H1 (cell line): ENCODE data around the gene RAD9B. TPM values are rescaled to one million over a fixed set of nuclear protein-coding genes. Genes with fewer than 3 reads are reported as not detected.
"Not testable (repeated sequence)": the region's sequence is repeated elsewhere in the genome, so short reads cannot be mapped to it uniquely, and the experiment has no call there.

Source experiments
- CTCF ChIA-PET: fragments of 300-600 bp; sonication (Branson Sonifier 250); formaldehyde crosslinking; loops from one replicate; lab custom pipeline; 2021; ENCODE audit not compliant: partially characterized antibody; lab: Charles Lee
- POLR2A ChIA-PET: fragments of 300-600 bp; sonication (Branson Sonifier 250); formaldehyde crosslinking; loops from one replicate; lab custom pipeline; 2021; ENCODE audit warnings: inconsistent platforms; ENCODE audit not compliant: partially characterized antibody; lab: Charles Lee
- DNase-seq, 2 experiments: peaks; one replicate each; pipeline versions ENCODE4 v3.0.0 to v3.0.0-alpha.2; 2010 to 2022; ENCODE audit warnings: low spot score in 2 of 2, low read depth in 1 of 2, mixed read lengths in 1 of 2
- FAIRE-seq: peaks from 2 replicates; lab custom pipeline; 2011; peaks lifted over from hg19 to GRCh38; lab: Jason Lieb, UNC
- H2AFZ ChIP-seq: 2 replicates; pipeline ENCODE4 v1.8.1; 2012; ENCODE audit warnings: low read length, inconsistent platforms
- H2AK5ac ChIP-seq: 2 replicates; pipeline ENCODE4 v1.6.1; 2013; ENCODE audit warnings: low read depth, low read length
- H2BK120ac ChIP-seq: replicated peaks from 2 replicates; pipeline ENCODE3; 2013; ENCODE audit warnings: low read depth, low read length, inconsistent platforms
- H2BK12ac ChIP-seq: 2 replicates; pipeline ENCODE4 v1.6.1; 2013; ENCODE audit warnings: low read depth, low read length
- H2BK15ac ChIP-seq: 2 replicates; pipeline ENCODE4 v1.6.1; 2013; ENCODE audit warnings: low read length
- H2BK20ac ChIP-seq: 2 replicates; pipeline ENCODE4 v1.6.1; 2013; ENCODE audit warnings: low read length
- H2BK5ac ChIP-seq: 2 replicates; pipeline ENCODE4 v1.6.1; 2013; ENCODE audit warnings: low read depth, low read length
- H3K14ac ChIP-seq: 2 replicates; pipeline ENCODE4 v1.6.1; 2013; ENCODE audit warnings: inconsistent platforms; ENCODE audit not compliant: insufficient read length
- H3K18ac ChIP-seq: 2 replicates; pipeline ENCODE4 v1.6.1; 2013; ENCODE audit warnings: low read length; ENCODE audit errors: extremely low read depth
- H3K23ac ChIP-seq: 2 replicates; pipeline ENCODE4 v1.6.1; 2013; ENCODE audit warnings: inconsistent platforms; ENCODE audit not compliant: insufficient read length
- H3K23me2 ChIP-seq: 2 replicates; pipeline ENCODE4 v1.6.1; 2013; ENCODE audit warnings: low read depth, low read length
- H3K27ac ChIP-seq: 2 replicates; pipeline ENCODE4 v1.6.1; 2011; ENCODE audit warnings: low read depth, low read length, inconsistent platforms
- H3K27me3 ChIP-seq, 4 experiments: replicated peaks in 1 of 4; 1 replicate in 1 of 4; 2 replicates in 3 of 4; pipeline versions ENCODE4 v1.6.1 to v1.8.1; 2011 to 2013; ENCODE audit warnings: low read length in 3 of 4, mild to moderate bottlenecking in 3 of 4, inconsistent platforms in 2 of 4, mixed read lengths in 2 of 4, moderate library complexity in 1 of 4; ENCODE audit not compliant: control insufficient read depth in 3 of 4, insufficient read depth in 3 of 4; ENCODE audit errors: extremely low read depth in 1 of 4
- H3K36me3 ChIP-seq, 4 experiments: 2 replicates each; pipeline versions ENCODE4 v1.6.1 to v1.8.1; 2011 to 2013; ENCODE audit warnings: mild to moderate bottlenecking in 4 of 4, low read length in 3 of 4, moderate library complexity in 2 of 4, control low read depth in 1 of 4, inconsistent platforms in 1 of 4; ENCODE audit not compliant: insufficient read depth in 4 of 4, control insufficient read depth in 2 of 4
- H3K4ac ChIP-seq: replicated peaks from 2 replicates; pipeline ENCODE3; 2013; ENCODE audit warnings: low read length, low read depth, mixed read lengths, inconsistent platforms; ENCODE audit not compliant: insufficient read length
- H3K4me1 ChIP-seq, 4 experiments: replicated peaks in 1 of 4; 1 replicate in 1 of 4; 2 replicates in 3 of 4; pipeline versions ENCODE4 v1.6.1 to v1.8.1; 2011 to 2013; ENCODE audit warnings: low read length in 3 of 4, inconsistent platforms in 2 of 4, mixed read lengths in 1 of 4; ENCODE audit not compliant: insufficient read depth in 4 of 4, control insufficient read depth in 3 of 4
- H3K4me2 ChIP-seq, 2 experiments: 2 replicates each; pipeline versions ENCODE4 v1.6.1 to v1.8.1; 2011 to 2013; ENCODE audit warnings: low read depth in 2 of 2, low read length in 2 of 2, control low read depth in 1 of 2, inconsistent platforms in 1 of 2, mild to moderate bottlenecking in 1 of 2; ENCODE audit not compliant: insufficient read depth in 1 of 2
- H3K4me3 ChIP-seq, 4 experiments: fragments of 200-600, 300-600 bp in 1 of 4; sonication (generic), shearing (Covaris generic), sonication (Bioruptor Twin) in 1 of 4; 2 replicates each; pipeline versions ENCODE4 v1.5.1 to v1.8.1; 2011 to 2016; ENCODE audit warnings: low read length in 4 of 4, low read depth in 3 of 4, control low read depth in 2 of 4, inconsistent platforms in 2 of 4, mild to moderate bottlenecking in 2 of 4, mixed read lengths in 1 of 4, moderate library complexity in 1 of 4; ENCODE audit not compliant: insufficient read depth in 2 of 4; ENCODE audit errors: extremely low read depth in 1 of 4
- H3K56ac ChIP-seq: replicated peaks from 2 replicates; pipeline ENCODE3; 2013; ENCODE audit warnings: low read depth, mild to moderate bottlenecking, mixed read lengths, low read length, inconsistent platforms; ENCODE audit not compliant: insufficient read length
- H3K79me1 ChIP-seq: 2 replicates; pipeline ENCODE4 v1.6.1; 2013; ENCODE audit warnings: low read depth, low read length, control low read depth
- H3K79me2 ChIP-seq, 2 experiments: 2 replicates each; pipeline versions ENCODE4 v1.6.1 to v1.8.1; 2012 to 2013; ENCODE audit warnings: low read length in 2 of 2, mild to moderate bottlenecking in 2 of 2, inconsistent platforms in 1 of 2; ENCODE audit not compliant: insufficient read depth in 2 of 2, control insufficient read depth in 1 of 2
- H3K9ac ChIP-seq, 4 experiments: replicated peaks in 1 of 4; 1 replicate in 1 of 4; 2 replicates in 3 of 4; pipeline versions ENCODE4 v1.6.1 to v1.8.1; 2011 to 2013; ENCODE audit warnings: low read depth in 3 of 4, low read length in 3 of 4, control low read depth in 2 of 4, mild to moderate bottlenecking in 2 of 4, moderate library complexity in 2 of 4, inconsistent platforms in 1 of 4; ENCODE audit errors: extremely low read depth in 1 of 4
- H3K9me3 ChIP-seq, 2 experiments: 2 replicates each; pipeline versions ENCODE4 v1.6.1 to v1.8.1; 2012 to 2013; ENCODE audit warnings: mild to moderate bottlenecking in 2 of 2, moderate library complexity in 2 of 2, control low read depth in 1 of 2, inconsistent platforms in 1 of 2, low read depth in 1 of 2, low read length in 1 of 2, mixed read lengths in 1 of 2; ENCODE audit not compliant: insufficient read depth in 2 of 2
- H4K20me1 ChIP-seq, 2 experiments: replicated peaks in 1 of 2; 2 replicates each; pipeline versions ENCODE3 to v1.8.1; 2011 to 2013; ENCODE audit warnings: inconsistent platforms in 2 of 2, low read length in 2 of 2, mild to moderate bottlenecking in 1 of 2; ENCODE audit not compliant: insufficient read depth in 2 of 2, control insufficient read depth in 1 of 2
- H4K5ac ChIP-seq: 2 replicates; pipeline ENCODE4 v1.6.1; 2013; ENCODE audit warnings: low read length, low read depth, mixed read lengths, inconsistent platforms; ENCODE audit not compliant: insufficient read length
- H4K8ac ChIP-seq: 2 replicates; pipeline ENCODE4 v1.8.0; 2013; ENCODE audit warnings: mild to moderate bottlenecking, moderate library complexity, low read length, inconsistent platforms; ENCODE audit not compliant: insufficient read depth; ENCODE audit errors: extremely low read depth
- H4K91ac ChIP-seq: replicated peaks from 2 replicates; pipeline ENCODE3; 2013; ENCODE audit warnings: low read length, mixed read lengths, inconsistent platforms; ENCODE audit not compliant: insufficient read length
- WGBS, 2 experiments: shearing (Covaris generic) in 1 of 2; methylation state at CpG; one replicate each; pipeline versions ENCODE4 v1.1.6 to v1.1.7; 2013 to 2015; ENCODE audit warnings: low lambda C conversion rate in 2 of 2, mixed read lengths in 2 of 2, inconsistent platforms in 1 of 2, low coverage in 1 of 2, missing lambda C conversion rate in 1 of 2; ENCODE audit not compliant: insufficient replicate concordance in 2 of 2, insufficient coverage in 1 of 2, insufficient read length in 1 of 2; ENCODE audit errors: extremely low coverage in 1 of 2, missing lambda C conversion rate in 1 of 2; 5-methylcytosine and 5-hydroxymethylcytosine counted together
- polyA plus RNA-seq, 7 experiments: library from polyadenylated mRNA; depleted of rRNA in 3 of 7; stranded (reverse) in 5 of 7; unstranded in 2 of 7; fragments of >200 nt in 5 of 7; fragments of 200-250 nt in 2 of 7; gene quantifications; 1 replicate in 5 of 7; 2 replicates in 1 of 7; 4 replicates in 1 of 7; pipeline versions ENCODE4 v1.2.1 to v1.2.3, GENCODE V29; 2011 to 2013; ENCODE audit warnings: missing spikeins in 2 of 7, mixed read lengths in 2 of 7
- total RNA-seq: library from RNA; stranded (reverse); fragmentation: NEBNext Ultra II Directional; extraction: Animal tissue kit (Norgen Biotek cat#: 25700); gene quantifications from 2 replicates; pipeline ENCODE4 v1.2.1, GENCODE V29; 2021

Gene RAD9B
- total and polyA plus RNA-seq, 2 of the 8 experiments (the other 6 are each of a cell fraction or from before 2014, with no cell fraction given): 0.06 TPM; not detected in 1

GRCh38 chr12:110545259-110545658 is 43.1 kb downstream of the RAD9B start:
- FAIRE-seq, H3K4me2 ChIP-seq, H4K20me1 ChIP-seq, H3K23me2 ChIP-seq, H4K91ac ChIP-seq, H2AFZ ChIP-seq, H3K27ac ChIP-seq, H4K5ac ChIP-seq, H3K23ac ChIP-seq, H3K4ac ChIP-seq, H4K8ac ChIP-seq, H2BK15ac ChIP-seq, POLR2A ChIA-PET, H3K14ac ChIP-seq, H3K4me1 ChIP-seq, H2AK5ac ChIP-seq, H3K79me1 ChIP-seq, H3K4me3 ChIP-seq, H3K27me3 ChIP-seq, H2BK120ac ChIP-seq, H2BK5ac ChIP-seq, H2BK12ac ChIP-seq, H3K18ac ChIP-seq, H3K79me2 ChIP-seq, H3K9me3 ChIP-seq, H2BK20ac ChIP-seq, DNase-seq, H3K36me3 ChIP-seq, H3K9ac ChIP-seq, H3K56ac ChIP-seq: not testable (repeated sequence)
- 94% methylated on average over 4 of the region's 4 CpGs; no CpG with 5 or more reads in 1 of the 2 experiments for WGBS, 2 experiments
- CTCF ChIA-PET: interaction anchor here (0.6 to 2.3 kb wide), 2 partner anchors 56 to 99 kb away, joined by 3 to 18 read pairs; no protein-coding TSS in a partner anchor
